ENCODE data around the gene PLXNA3.
"Not testable (repeated sequence)": the region's sequence is repeated elsewhere in the genome, so short reads cannot be mapped to it uniquely, and the experiment has no call there.

Gene PLXNA3

DNA sequence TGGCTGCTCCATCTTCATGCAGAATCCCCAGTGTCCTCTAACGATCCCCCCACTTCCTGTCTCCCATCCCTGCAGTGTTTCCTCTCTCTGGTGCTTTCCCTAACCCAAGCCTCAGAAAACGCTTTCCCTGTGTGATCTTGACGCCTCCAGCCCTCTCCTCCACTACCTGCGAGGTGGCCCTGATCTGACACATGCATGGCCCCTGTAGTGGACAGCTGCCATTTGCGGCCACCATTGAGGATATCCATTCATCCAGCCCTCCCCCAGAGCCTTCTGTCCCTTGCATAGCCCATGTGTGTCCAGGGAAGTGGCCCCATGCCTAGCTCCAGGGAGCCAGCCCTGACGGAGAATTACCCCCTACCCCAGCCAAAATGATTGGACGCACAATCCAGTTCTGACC lies 25.2 kb downstream of the PLXNA3 start:
- DNase-seq: no peak

DNA sequence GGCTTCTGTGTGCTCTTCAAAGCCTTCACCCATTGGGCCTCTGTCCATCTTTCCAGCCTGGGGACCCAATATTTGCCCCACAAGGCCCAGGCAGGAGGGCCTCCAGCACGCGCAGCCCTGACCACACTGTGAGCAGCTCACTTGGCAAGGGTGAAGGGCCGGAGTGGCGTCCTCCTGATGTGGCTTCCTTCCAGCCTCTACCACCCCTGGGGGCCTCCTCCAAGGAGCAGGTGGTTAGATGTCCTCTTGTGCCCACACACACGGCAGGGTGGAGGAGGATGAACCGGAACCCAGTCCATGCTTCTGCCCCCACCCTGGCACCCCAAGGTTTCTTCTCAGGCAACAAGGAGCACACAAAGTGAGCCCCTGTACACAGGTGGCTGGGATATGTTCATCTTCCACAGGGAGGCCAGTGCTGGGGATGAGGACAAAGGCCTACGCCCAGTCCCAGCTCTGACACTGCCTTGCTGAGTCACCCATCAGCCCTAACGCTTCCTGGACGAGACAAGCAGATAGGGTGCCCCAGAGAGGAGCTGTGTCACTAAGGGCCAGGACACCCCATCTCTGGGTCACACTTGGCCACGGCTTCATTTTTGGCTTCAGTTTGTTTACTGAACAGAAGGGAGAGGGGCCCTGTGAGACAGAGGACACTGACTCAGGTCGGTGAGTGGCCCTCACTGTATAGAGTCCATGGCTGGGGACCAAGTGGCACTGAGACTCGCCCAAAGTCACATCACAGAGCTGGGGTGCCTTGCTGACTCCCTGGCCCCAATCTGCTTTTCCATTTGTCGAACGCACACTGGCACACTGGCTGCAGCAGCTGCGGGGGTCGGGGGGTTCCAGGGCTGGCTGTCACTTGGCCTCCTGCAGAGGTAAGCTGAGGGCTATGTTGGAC lies 26.4 kb downstream of the PLXNA3 start:
- DNase-seq: peak; percentile 10

DNA sequence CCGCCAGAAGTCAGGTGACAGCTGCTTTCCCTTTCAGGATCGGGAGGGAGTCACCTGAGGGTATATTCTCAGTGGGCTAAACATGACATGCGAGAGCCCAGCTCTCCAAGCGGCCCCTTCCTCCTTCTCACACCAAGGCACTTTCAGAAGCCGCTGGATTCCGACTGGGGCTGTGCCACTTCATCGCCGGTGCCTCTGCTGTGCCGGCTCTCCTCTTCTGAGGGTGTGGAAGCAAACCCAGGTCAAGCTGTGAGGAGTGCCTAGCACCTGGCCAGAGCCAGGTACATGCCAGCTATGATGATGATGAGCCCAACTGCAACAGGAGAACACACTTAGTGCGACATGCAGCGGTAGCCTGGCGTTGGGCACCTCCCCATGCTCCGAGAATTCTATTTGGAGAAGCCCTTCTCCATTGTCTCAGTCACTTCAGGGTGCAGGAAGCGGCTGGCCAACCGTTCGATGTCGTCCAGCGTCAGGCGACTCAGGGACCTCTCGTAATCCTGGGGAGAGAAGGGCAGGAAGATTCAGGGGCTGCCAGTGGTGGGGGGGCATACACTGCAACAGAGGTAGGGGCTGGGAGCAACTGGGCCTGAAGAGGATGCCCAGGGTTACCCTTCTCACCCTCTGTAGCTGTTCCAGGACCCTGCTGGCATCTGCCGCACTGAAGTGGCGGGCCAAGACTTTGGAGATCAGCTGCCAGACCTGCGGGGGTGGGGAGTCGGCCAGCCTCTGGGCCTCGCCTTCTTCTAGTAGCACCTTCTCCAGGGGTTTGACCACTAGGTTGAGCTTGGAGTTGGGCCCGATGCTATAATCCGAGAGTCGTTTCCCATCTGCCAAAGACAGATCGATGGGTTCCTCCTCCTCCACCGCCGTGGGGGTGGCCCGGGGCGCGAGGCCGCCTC lies 27.3 kb downstream of the PLXNA3 start:
- DNase-seq: no peak

- DNase-seq: peak; percentile 16
Observed at GRCh38 chrX:154486052-154486395, 27.9 kb downstream of the PLXNA3 start.

DNA sequence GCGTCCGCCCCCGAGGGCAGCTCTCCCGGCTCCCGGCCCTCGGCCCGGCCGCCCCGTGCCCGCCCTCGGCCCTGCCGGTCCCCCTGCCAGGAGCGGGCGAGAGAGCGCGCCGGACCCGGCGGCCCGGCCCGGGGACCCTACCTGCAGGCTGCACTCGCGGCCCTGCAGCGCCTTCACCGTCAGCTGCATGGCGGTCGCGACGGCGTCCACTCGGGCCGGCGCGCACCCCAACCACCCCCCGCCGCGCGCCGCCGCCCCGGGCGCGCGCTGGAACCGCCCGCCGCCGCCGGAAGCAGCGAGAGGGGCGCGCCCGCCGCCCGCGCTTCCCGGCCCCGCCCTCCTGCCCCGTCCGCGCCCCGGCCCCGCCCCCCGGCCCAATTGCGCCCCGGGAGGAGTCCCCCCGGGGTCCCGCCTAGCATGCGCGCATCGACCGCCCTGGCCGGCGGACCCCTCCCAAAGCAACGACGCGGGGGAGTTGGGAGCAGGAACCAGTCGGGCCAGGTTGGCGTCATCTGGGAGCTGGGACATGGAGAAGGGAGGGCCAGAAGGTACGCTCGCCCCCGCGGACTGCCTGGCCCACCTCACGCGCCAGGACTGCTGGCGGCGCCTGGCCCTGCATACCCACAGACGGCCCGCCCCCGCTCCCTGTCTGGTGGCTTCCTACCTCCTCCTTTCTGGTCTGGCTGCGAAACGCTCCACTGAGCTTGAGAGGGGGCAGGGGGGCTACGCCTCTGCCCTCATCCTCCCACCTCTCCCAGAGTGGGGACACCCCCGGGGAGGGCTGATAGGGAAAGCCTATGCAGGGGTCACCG lies 28.5 kb downstream of the PLXNA3 start, which contains the start of gene UBL4A:
Gene UBL4A (minus strand): TSS at position 220 of the 812 bp plus-strand sequence. CDS start 31 bp downstream, at position 189.
- peak; percentile 67 for DNase-seq

DNA sequence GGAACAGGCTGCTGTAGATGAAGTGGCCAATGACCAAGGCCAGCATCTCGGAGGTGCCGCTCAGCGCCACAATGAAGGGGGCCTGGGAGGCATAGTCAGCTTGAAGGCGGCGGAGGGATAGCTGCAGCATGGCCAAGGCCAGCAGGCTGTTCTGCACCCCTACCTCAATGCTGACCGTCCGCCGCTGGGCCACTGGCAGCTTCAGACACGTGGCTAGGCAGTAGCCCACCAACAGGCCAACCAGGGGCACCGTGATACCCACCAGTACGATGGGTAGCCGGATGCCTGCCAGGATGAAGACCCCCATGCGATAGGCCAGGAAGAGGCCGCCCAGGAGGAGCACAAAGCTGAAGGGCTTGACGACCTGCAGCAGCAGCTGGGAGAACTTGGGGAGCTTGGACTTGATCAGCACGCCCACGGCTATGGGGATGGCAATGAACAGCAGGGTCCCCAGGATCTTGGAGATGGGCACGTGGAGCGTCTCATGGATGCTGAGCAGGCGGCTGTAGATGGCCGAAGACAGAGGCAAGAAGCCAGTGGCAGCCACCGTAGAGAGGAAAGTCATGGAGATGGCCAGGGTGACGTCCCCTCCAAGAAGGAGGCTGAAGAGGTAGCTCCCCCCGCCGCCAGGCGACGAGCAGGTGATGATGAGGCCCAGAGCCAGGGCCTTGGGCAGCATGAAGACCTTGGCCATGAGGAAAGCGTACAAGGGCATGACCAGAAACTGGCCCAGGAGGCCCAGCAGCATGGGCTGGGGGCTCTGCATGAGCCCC lies 29.6 kb downstream of the PLXNA3 start:
- DNase-seq: no peak

DNA sequence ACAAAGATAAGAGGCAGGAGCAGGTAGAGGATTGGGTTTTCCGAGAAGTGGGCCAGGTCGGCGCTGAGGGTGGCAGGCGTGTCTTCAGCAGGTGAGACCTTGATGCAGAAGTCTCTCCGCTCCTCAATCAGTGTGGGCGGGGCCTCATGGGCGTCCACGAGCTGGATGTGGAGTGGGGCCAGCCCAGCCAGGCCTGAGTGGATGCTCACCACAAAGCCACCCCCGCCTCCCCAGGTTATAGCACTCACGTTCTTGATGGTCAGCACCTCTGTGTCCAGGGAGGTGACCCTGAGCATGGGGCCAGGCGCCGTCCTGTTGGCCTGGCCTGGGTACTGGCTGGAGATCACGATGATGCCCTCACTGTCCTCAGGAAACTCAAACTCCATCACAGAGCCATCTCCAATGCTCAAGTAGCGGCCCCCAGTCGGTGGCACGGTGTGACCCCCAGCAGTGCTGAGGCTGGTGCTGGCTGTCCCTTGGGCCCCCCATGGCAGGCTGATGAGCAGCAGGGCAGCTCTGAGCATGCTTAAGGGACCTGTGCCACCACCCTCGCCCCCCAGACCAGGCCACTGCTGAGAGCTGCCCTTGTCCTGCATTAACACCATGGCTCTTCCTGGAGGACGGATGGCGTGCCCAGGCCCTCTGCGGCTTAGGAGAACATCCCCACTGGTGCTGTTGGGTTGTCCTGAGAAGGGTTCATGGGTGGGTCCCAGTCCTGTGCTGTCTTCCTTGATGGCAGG lies 30.4 kb downstream of the PLXNA3 start:
- no peak for DNase-seq

DNA sequence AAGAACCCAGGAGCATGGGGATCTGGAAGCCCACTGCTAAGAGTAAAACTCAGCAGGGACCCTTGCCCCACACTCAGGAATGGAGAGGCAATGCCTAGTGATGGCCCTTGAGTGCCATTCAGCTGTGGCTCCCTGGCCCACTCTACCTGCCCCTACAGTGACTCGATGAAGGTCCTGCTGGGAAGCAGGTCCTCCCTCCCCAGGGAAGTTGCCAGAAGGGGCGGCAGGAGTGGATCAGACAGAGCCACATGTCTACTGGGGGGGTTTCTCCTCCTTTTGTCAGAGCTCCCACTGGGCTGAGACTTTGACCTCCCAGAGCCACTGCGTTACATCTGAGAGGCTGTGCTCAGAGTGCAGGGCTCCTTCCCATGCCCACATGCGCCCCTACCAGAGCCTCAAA lies 31.1 kb downstream of the PLXNA3 start:
- DNase-seq: no peak

- peak; percentile 41 for DNase-seq
Observed at GRCh38 chrX:154490021-154490413, 31.9 kb downstream of the PLXNA3 start.

DNA sequence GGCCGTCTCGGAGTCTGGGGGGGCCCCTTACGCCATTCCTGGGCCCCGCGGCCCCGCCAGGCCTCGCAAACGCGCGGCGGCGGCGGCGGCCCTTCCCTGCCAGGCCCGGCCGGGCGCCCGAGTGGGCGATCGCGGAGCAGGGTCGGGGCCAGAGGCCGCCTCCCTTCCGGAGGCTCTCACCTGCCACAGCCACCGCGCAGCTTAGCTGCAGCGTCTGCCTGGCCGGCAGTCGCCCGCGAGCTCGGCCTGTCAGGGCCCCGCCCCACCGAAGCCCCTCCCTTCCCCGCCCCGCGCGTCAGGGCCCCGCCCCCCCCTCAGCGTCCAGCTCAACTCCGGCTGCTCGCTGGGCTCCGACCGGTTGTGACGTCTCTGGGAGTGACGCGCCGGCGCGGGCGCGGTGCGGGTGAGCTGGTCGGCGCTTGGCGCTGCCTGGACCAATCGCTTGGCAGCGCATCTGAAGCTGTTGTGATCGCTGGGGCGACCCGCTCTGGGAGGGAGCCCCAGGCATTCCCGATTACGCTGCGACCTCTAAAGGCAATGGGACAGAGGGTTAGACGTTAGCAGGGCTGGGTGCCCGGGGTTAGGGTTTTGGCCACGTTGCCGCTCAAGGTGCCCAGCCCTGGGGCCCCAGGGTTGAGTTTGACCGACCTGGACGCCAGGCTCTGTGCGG lies 32.5 kb downstream of the PLXNA3 start, which contains the start of gene SLC10A3:
Gene SLC10A3 (minus strand): TSS at position 216 of the 670 bp plus-strand sequence. CDS start 1,689 bp downstream, outside the sequence.
- DNase-seq: peak; percentile 96

DNA sequence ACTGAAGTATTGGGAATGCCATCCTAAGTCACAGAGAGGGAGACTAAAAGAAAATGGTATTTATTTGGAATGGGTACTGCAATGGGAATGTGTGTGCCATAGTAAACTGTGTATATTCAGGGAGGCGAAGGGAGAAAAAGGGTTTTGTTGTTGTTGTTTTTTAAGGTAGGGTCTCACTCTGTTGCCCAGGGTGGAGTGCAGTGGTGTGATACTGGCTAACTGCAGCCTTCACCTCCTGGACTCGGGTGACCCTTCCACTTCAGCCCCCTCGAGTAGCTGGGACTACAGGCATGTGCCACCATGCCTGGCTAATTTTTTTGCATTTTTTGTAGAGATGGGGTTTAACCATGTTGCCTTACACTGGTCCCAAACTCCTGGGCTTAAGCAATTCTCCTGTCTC lies 36.6 kb downstream of the PLXNA3 start:
- DNase-seq: no peak

DNA sequence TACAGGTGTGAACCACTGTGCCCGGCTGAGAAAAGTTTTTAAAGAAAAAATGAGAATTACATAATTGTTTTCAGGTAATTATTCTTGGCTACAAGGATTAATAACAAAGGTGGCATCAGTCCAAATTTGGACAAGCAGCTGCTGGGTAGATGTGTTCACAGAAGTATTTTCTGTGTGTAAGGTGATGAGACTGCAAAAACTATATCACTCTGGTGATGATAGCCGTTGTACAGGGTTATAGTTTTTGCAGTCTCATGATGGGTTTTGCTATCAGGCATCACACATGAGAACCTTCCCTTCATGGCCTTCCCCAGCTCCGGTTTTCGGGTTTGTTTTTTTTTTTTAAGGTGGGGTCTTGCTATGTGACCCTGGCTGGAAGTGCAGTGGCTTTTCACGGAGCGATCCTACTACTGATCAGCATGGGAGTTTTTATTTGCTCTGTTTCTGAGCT lies 37.4 kb downstream of the PLXNA3 start:
- peak; percentile 85 for DNase-seq

GRCh38 chrX:154496591-154497137 lies 38.6 kb downstream of the PLXNA3 start:
- DNase-seq: not testable (repeated sequence)

GRCh38 chrX:154501423-154501822 lies 43.3 kb downstream of the PLXNA3 start:
- DNase-seq: not testable (repeated sequence)

DNA sequence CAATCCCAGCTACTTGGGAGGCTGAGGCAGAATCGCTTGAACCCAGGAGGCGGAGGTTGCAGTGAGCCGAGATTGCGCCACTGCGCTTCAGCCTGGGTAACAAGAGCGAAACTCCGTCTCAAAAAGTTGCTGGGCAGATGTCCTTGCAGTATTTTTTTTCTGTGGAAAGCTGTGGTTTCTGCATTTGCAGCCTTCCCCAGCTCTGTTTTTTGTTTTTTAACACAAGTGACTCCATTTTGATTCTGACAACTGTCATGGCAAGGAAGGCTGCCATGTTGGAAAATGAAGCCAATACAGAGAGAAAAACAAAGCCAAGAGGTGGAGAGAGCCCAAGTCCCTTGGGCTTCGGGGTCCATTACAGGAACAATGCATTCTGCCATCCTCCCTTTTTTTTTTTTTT lies 44.0 kb downstream of the PLXNA3 start:
- DNase-seq: no peak

- DNase-seq: no peak
Observed at GRCh38 chrX:154502989-154503388, 44.9 kb downstream of the PLXNA3 start.

- no peak for DNase-seq
Observed at GRCh38 chrX:154505734-154506133, 47.7 kb downstream of the PLXNA3 start.

GRCh38 chrX:154506483-154507332 lies 48.6 kb downstream of the PLXNA3 start:
- DNase-seq: no peak

Measured in OCI-M1 (cell line).